HepG2 (cell line): Measurements from ENCODE around the gene GHR. TPM values are rescaled to one million over a fixed set of nuclear protein-coding genes. Genes with fewer than 3 reads are reported as not detected.

ENCODE experiments used
- ATAC-seq: fragments of 200-7000 bp; cut with Tn5 transposase; 3 replicates; pipeline ENCODE4 v1.9.1; 2020; ENCODE audit warnings: mild to moderate bottlenecking, moderate library complexity
- BruUV-seq: library from RNA; stranded (reverse); fragments of 400-500 nt; replicated peaks from 2 replicates; lab custom pipeline; 2021; lab: Mats Ljungman, UMichigan
- CTCF ChIA-PET: fragments of 300-600 bp; formaldehyde crosslinking; extraction: SDS; loops from one replicate; lab custom pipeline; 2021; ENCODE audit warnings: low total read pairs, inconsistent platforms, low intra/inter-chr PET ratio; lab: Yijun Ruan, JAX
- POLR2A ChIA-PET: fragments of 350-600 bp; sonication (Branson Sonifier 250); formaldehyde crosslinking; loops from one replicate; lab custom pipeline; 2020; ENCODE audit warnings: antibody characterized with exemption, inconsistent platforms; lab: Yijun Ruan, JAX
- DNase-seq: peaks from one replicate; pipeline ENCODE4 v3.0.0-alpha.2; 2015; ENCODE audit warnings: low spot score
- FAIRE-seq: peaks from 3 replicates; lab custom pipeline; 2011; peaks lifted over from hg19 to GRCh38; lab: Jason Lieb, UNC
- H2AFZ ChIP-seq: one replicate; pipeline ENCODE4 v1.6.1; 2011; ENCODE audit warnings: low read length, inconsistent platforms
- H3K27ac ChIP-seq: fragments of 300-600 bp; 3 replicates; pipeline ENCODE4 v1.8.0; 2011; ENCODE audit warnings: mixed run types, mild to moderate bottlenecking, mixed read lengths, low read length, inconsistent platforms; ENCODE audit not compliant: insufficient read depth; ENCODE audit errors: extremely low read length
- H3K27me3 ChIP-seq, 2 experiments: fragments of 200-600 bp in 1 of 2; 2 replicates in 1 of 2; 3 replicates in 1 of 2; pipeline versions ENCODE4 v1.6.0 to v1.8.0; 2011; ENCODE audit warnings: low read length in 2 of 2, mild to moderate bottlenecking in 2 of 2, moderate library complexity in 2 of 2, inconsistent platforms in 1 of 2; ENCODE audit not compliant: insufficient read depth in 2 of 2, control insufficient read depth in 1 of 2
- H3K36me3 ChIP-seq, 2 experiments: fragments of 200-600 bp in 1 of 2; replicated peaks in 1 of 2; 2 replicates in 1 of 2; 3 replicates in 1 of 2; pipeline versions ENCODE4 v1.5.1 to v1.8.0; 2011; ENCODE audit warnings: low read length in 2 of 2, inconsistent platforms in 1 of 2; ENCODE audit not compliant: insufficient read depth in 2 of 2, control insufficient read depth in 1 of 2
- H3K4me1 ChIP-seq: 2 replicates; pipeline ENCODE4 v1.5.1; 2012; ENCODE audit warnings: low read length, inconsistent platforms; ENCODE audit not compliant: insufficient read depth
- H3K4me2 ChIP-seq: 2 replicates; pipeline ENCODE4 v1.6.0; 2011; ENCODE audit warnings: low read depth, low read length, inconsistent platforms
- H3K4me3 ChIP-seq, 3 experiments: fragments of 200-600 bp in 1 of 3; sonication (generic), shearing (Covaris generic) in 1 of 3; replicated peaks in 1 of 3; 2 replicates each; pipeline ENCODE4 v1.5.1; 2011 to 2016; ENCODE audit warnings: low read length in 3 of 3, inconsistent platforms in 2 of 3, low read depth in 2 of 3, mild to moderate bottlenecking in 2 of 3, control low read depth in 1 of 3, mixed read lengths in 1 of 3; ENCODE audit not compliant: insufficient read depth in 1 of 3
- H3K79me2 ChIP-seq: one replicate; pipeline ENCODE4 v1.6.1; 2011; ENCODE audit warnings: low read length, inconsistent platforms; ENCODE audit not compliant: insufficient read depth
- H3K9ac ChIP-seq: 2 replicates; pipeline ENCODE4 v1.6.0; 2011; ENCODE audit warnings: mild to moderate bottlenecking, low read depth, low read length, inconsistent platforms; ENCODE audit not compliant: insufficient read depth
- H3K9me3 ChIP-seq: 2 replicates; pipeline ENCODE4 v1.5.1; 2012; ENCODE audit warnings: mild to moderate bottlenecking, low read length
- H4K20me1 ChIP-seq: 2 replicates; pipeline ENCODE4 v1.6.0; 2011; ENCODE audit warnings: inconsistent platforms, mild to moderate bottlenecking, low read length, moderate library complexity; ENCODE audit not compliant: insufficient read depth
- BCL3 ChIP-seq: sonication (generic); formaldehyde crosslinking; IDR thresholded peaks from 2 replicates; pipeline ENCODE4 v1.5.1; 2020; ENCODE audit warnings: mild to moderate bottlenecking, missing genetic modification reagents, moderate library complexity
- KAT8 ChIP-seq: IDR thresholded peaks from 2 replicates; pipeline ENCODE4 v1.6.1; 2016; ENCODE audit warnings: missing genetic modification reagents, missing compliant biosample characterization
- RBAK ChIP-seq: sonication (generic); formaldehyde crosslinking; IDR thresholded peaks from 2 replicates; pipeline ENCODE4 v1.5.1; 2020; ENCODE audit warnings: mild to moderate bottlenecking, missing genetic modification reagents
- RFXANK ChIP-seq: IDR thresholded peaks from 2 replicates; pipeline ENCODE4 v1.6.1; 2016
- SIX1 ChIP-seq: sonication (generic); formaldehyde crosslinking; IDR thresholded peaks from 2 replicates; pipeline ENCODE4 v1.4.0; 2020; ENCODE audit warnings: missing genetic modification reagents, borderline replicate concordance
- TAF15 ChIP-seq: fragments of 200-400 bp; formaldehyde crosslinking; IDR thresholded peaks from one replicate; pipeline ENCODE4 v1.6.1; 2018; ENCODE audit warnings: mild to moderate bottlenecking, low read depth, low read length; ENCODE audit not compliant: poor library complexity, severe bottlenecking
- TFDP1 ChIP-seq: IDR thresholded peaks from 2 replicates; pipeline ENCODE4 v1.6.1; 2016; ENCODE audit warnings: missing compliant biosample characterization, missing genetic modification reagents, borderline replicate concordance
- ZBED4 ChIP-seq: sonication (generic); formaldehyde crosslinking; IDR thresholded peaks from 2 replicates; pipeline ENCODE4 v1.4.0; 2020; ENCODE audit warnings: missing genetic modification reagents, borderline replicate concordance
- ZBTB39 ChIP-seq: sonication (generic); formaldehyde crosslinking; IDR thresholded peaks from 2 replicates; pipeline ENCODE4 v1.5.0; 2020; ENCODE audit warnings: missing genetic modification reagents
- ZNF101 ChIP-seq: sonication (generic); formaldehyde crosslinking; IDR thresholded peaks from 2 replicates; pipeline ENCODE4 v1.4.0; 2020; ENCODE audit warnings: mild to moderate bottlenecking, low read depth, missing genetic modification reagents, borderline replicate concordance
- ZNF737 ChIP-seq: sonication (generic); formaldehyde crosslinking; IDR thresholded peaks from 2 replicates; pipeline ENCODE4 v1.5.0; 2020; ENCODE audit warnings: missing genetic modification reagents, mild to moderate bottlenecking, borderline replicate concordance
- ZUFSP ChIP-seq: sonication (generic); formaldehyde crosslinking; IDR thresholded peaks from 2 replicates; pipeline ENCODE4 v1.9.0; 2021; ENCODE audit warnings: missing genetic modification reagents, mild to moderate bottlenecking, borderline replicate concordance
- WGBS: methylation state at CpG from one replicate; pipeline ENCODE4 v1.1.6; 2017; ENCODE audit warnings: low lambda C conversion rate; 5-methylcytosine and 5-hydroxymethylcytosine counted together
- in situ Hi-C: cut with HindIII; loops from 2 replicates; pipeline ENCODE4 v1.10.0; 2017; ENCODE audit warnings: low pct_unique_long_range_greater_than_20kb; ENCODE audit not compliant: extremely low pct_ligation_motif_present
- intact Hi-C: fragments of 100-400 bp; cut with micrococcal nuclease; formaldehyde crosslinking; loops from one replicate; pipeline ENCODE4 v1.10.0; 2022; ENCODE audit not compliant: unreplicated experiment
- polyA plus RNA-seq, 8 experiments: library from polyadenylated mRNA; depleted of rRNA in 3 of 8; stranded (reverse) in 7 of 8; unstranded in 1 of 8; fragments of >200 nt; fragmentation: Illumina TruSeq in 4 of 8; extraction: Trizol in 4 of 8; gene quantifications; 2 replicates each; pipeline versions ENCODE4 v1.2.1 to v1.2.3, GENCODE V29; 2011 to 2016; ENCODE audit warnings: low read depth in 4 of 8, missing spikeins in 1 of 8, mixed read lengths in 1 of 8; ENCODE audit not compliant: insufficient read depth in 1 of 8
- total RNA-seq, 5 experiments: library from RNA; depleted of rRNA; stranded (reverse); fragments of >200 nt; fragmentation: Illumina TruSeq; extraction: Trizol; gene quantifications; 2 replicates each; pipeline ENCODE4 v1.2.3, GENCODE V29; 2016; ENCODE audit warnings: low read depth in 1 of 5

The GHR gene
- total and polyA plus RNA-seq, 2 of the 13 experiments (the other 11 are each of a cell fraction or from before 2014, with no cell fraction given): 0.07 TPM; not detected in 1

GRCh38 chr5:42426016-42426415 lies 2.8 kb downstream of the GHR start:
- Histone ChIP-seq H3K9ac (no peak overlapping the region), H3K4me1 (peaks cover 12% of the 10 kb centered on the region), H4K20me1 (no peaks in the 10 kb centered on the region), H3K9me3 (no peaks in the 10 kb centered on the region), H3K79me2 (no peaks in the 10 kb centered on the region), H3K27me3 (peaks cover 0 to 24% of the 10 kb centered on the region in 2 experiments; a peak in 3 of 5 replicates), H3K4me3 (no peak overlapping the region), H3K36me3 (no peaks in the 10 kb centered on the region), H3K4me2 (no peak overlapping the region), H3K27ac (no peak overlapping the region), H2AFZ (no peak overlapping the region)
- 17% methylated on average over 3 of the region's 3 CpGs for WGBS
- CTCF ChIA-PET: no interaction called here
- intact Hi-C loops: no loop called here
- in situ Hi-C loops: no loop called here
- DNase-seq: no peak
- POLR2A ChIA-PET: no interaction called here
- no TSS peak for BruUV-seq
- no peak for TF ChIP-seq BCL3
- TF ChIP-seq TFDP1: no peak
- no peak for TF ChIP-seq ZUFSP (CRISPR knock-in tag)
- no peak for TF ChIP-seq RBAK
- no peak for TF ChIP-seq KAT8 (CRISPR knock-in tag)
- TF ChIP-seq ZNF737 (CRISPR knock-in tag): no peak
- no peak for TF ChIP-seq RFXANK (CRISPR knock-in tag)
- TF ChIP-seq SIX1 (CRISPR knock-in tag): no peak
- no peak for TF ChIP-seq ZNF101 (CRISPR knock-in tag)
- TF ChIP-seq ZBED4 (CRISPR knock-in tag): no peak
- TF ChIP-seq TAF15: no peak
- TF ChIP-seq ZBTB39 (CRISPR knock-in tag): no peak
- ATAC-seq: no peak
- FAIRE-seq: no peak
